HEK293 (cell line): Measurements from ENCODE around the gene SPECC1.

Experiments used
- CTCF ChIA-PET: fragments of 350-600 bp; formaldehyde crosslinking; extraction: SDS; loops from one replicate; lab custom pipeline; 2021; ENCODE audit warnings: antibody characterized with exemption; lab: Yijun Ruan, JAX
- POLR2A ChIA-PET: fragments of 300-600 bp; formaldehyde crosslinking; extraction: SDS; loops from one replicate; lab custom pipeline; 2020; ENCODE audit warnings: antibody characterized with exemption, inconsistent platforms; lab: Yijun Ruan, JAX
- H3K27ac ChIP-seq: fragments of 200-500 bp; sonication (Bioruptor generic); 2 replicates; pipeline ENCODE4 v1.5.1; 2014; ENCODE audit warnings: low read depth, low read length, control low read depth, inconsistent platforms; ENCODE audit errors: extremely low read depth
- H3K36me3 ChIP-seq, 2 experiments: fragments of 200-500 bp in 1 of 2; sonication (Bioruptor generic) in 1 of 2; 1 replicate in 1 of 2; 2 replicates in 1 of 2; pipeline ENCODE4 v1.5.1; 2014 to 2017; ENCODE audit warnings: inconsistent platforms in 2 of 2, low read length in 2 of 2; ENCODE audit not compliant: control insufficient read depth in 2 of 2, insufficient read depth in 1 of 2
- H3K4me1 ChIP-seq: fragments of 200-500 bp; sonication (Bioruptor generic); 2 replicates; pipeline ENCODE4 v1.5.1; 2014; ENCODE audit warnings: mild to moderate bottlenecking, low read length, inconsistent platforms; ENCODE audit not compliant: control insufficient read depth, insufficient read depth
- H3K4me3 ChIP-seq: 2 replicates; pipeline ENCODE4 v1.5.1; 2011; ENCODE audit warnings: low read depth, mild to moderate bottlenecking, control low read depth, low read length, moderate library complexity
- H3K9me3 ChIP-seq: fragments of 200-500 bp; sonication (Bioruptor generic); 2 replicates; pipeline ENCODE4 v1.5.1; 2014; ENCODE audit warnings: low read depth, low read length, inconsistent platforms; ENCODE audit not compliant: control insufficient read depth, insufficient read depth
- BCL11A ChIP-seq: fragments of 450-650 bp; formaldehyde crosslinking; IDR thresholded peaks from 2 replicates; pipeline ENCODE4 v1.5.1; 2016; ENCODE audit warnings: low read depth, missing biosample characterization, missing genetic modification characterization
- MEIS1 ChIP-seq: sonication (generic); formaldehyde crosslinking; IDR thresholded peaks from 2 replicates; pipeline ENCODE4 v1.8.1; 2022; ENCODE audit warnings: missing genetic modification reagents, mild to moderate bottlenecking, borderline replicate concordance
- OSR2 ChIP-seq: fragments of 450-650 bp; formaldehyde crosslinking; IDR thresholded peaks from 2 replicates; pipeline ENCODE4 v1.5.1; 2016; ENCODE audit warnings: missing biosample characterization, missing genetic modification characterization
- OVOL3 ChIP-seq: fragments of 450-650 bp; formaldehyde crosslinking; IDR thresholded peaks from 2 replicates; pipeline ENCODE4 v1.5.1; 2016; ENCODE audit warnings: missing biosample characterization, missing genetic modification characterization
- WT1 ChIP-seq: fragments of 450-650 bp; formaldehyde crosslinking; IDR thresholded peaks from 2 replicates; pipeline ENCODE4 v1.5.1; 2016; ENCODE audit warnings: missing biosample characterization, missing genetic modification characterization
- ZBTB20 ChIP-seq: fragments of 450-650 bp; formaldehyde crosslinking; IDR thresholded peaks from 2 replicates; pipeline ENCODE4 v1.5.1; 2016; ENCODE audit warnings: missing biosample characterization, missing genetic modification characterization
- ZBTB7A ChIP-seq: fragments of 450-650 bp; formaldehyde crosslinking; IDR thresholded peaks from 2 replicates; pipeline ENCODE4 v1.5.1; 2016; ENCODE audit warnings: low read depth, missing biosample characterization, missing genetic modification characterization
- ZFP37 ChIP-seq: fragments of 450-650 bp; formaldehyde crosslinking; IDR thresholded peaks from 2 replicates; pipeline ENCODE4 v1.5.1; 2016; ENCODE audit warnings: missing biosample characterization, missing genetic modification characterization
- ZNF140 ChIP-seq: fragments of 450-650 bp; formaldehyde crosslinking; IDR thresholded peaks from 2 replicates; pipeline ENCODE4 v1.5.1; 2016; ENCODE audit warnings: missing biosample characterization, missing genetic modification characterization
- ZNF16 ChIP-seq: fragments of 450-650 bp; formaldehyde crosslinking; IDR thresholded peaks from 2 replicates; pipeline ENCODE4 v1.5.1; 2016; ENCODE audit warnings: low read depth, missing biosample characterization, missing genetic modification characterization
- ZNF202 ChIP-seq: fragments of 450-650 bp; formaldehyde crosslinking; IDR thresholded peaks from 2 replicates; pipeline ENCODE4 v1.5.1; 2016; ENCODE audit warnings: missing biosample characterization, missing genetic modification characterization, borderline replicate concordance
- ZNF266 ChIP-seq: fragments of 450-650 bp; formaldehyde crosslinking; IDR thresholded peaks from 2 replicates; pipeline ENCODE4 v1.5.1; 2016; ENCODE audit warnings: missing biosample characterization, missing genetic modification characterization, low read depth
- ZNF433 ChIP-seq: fragments of 450-650 bp; formaldehyde crosslinking; IDR thresholded peaks from 2 replicates; pipeline ENCODE4 v1.5.1; 2016; ENCODE audit warnings: missing biosample characterization, missing genetic modification characterization, low read depth
- ZNF621 ChIP-seq: fragments of 450-650 bp; formaldehyde crosslinking; IDR thresholded peaks from 2 replicates; pipeline ENCODE4 v1.5.1; 2017; ENCODE audit warnings: missing biosample characterization, missing genetic modification characterization
- ZNF776 ChIP-seq: fragments of 450-650 bp; formaldehyde crosslinking; IDR thresholded peaks from 2 replicates; pipeline ENCODE4 v1.5.0; 2017; ENCODE audit warnings: missing biosample characterization, missing genetic modification characterization, borderline replicate concordance
- ZNF785 ChIP-seq: fragments of 450-650 bp; formaldehyde crosslinking; IDR thresholded peaks from 2 replicates; pipeline ENCODE4 v1.5.1; 2016; ENCODE audit warnings: missing biosample characterization, missing genetic modification characterization
- TF ChIP-seq, protein P1 (sequence below): fragments of 450-650 bp; IDR thresholded peaks from 2 replicates; pipeline ENCODE4 v1.5.1; 2018; ENCODE audit warnings: missing biosample characterization, missing genetic modification characterization
- TF ChIP-seq, protein P2 (sequence below): fragments of 450-650 bp; formaldehyde crosslinking; IDR thresholded peaks from 2 replicates; pipeline ENCODE4 v1.5.1; 2016; ENCODE audit warnings: missing biosample characterization, missing genetic modification characterization
- TF ChIP-seq, protein P3 (sequence below): fragments of 450-650 bp; formaldehyde crosslinking; IDR thresholded peaks from 2 replicates; pipeline ENCODE4 v1.5.1; 2016; ENCODE audit warnings: missing biosample characterization, missing genetic modification characterization
- TF ChIP-seq, protein P4 (sequence below): fragments of 450-650 bp; formaldehyde crosslinking; conservative IDR thresholded peaks from 2 replicates; pipeline ENCODE4 v1.5.1; 2016; ENCODE audit warnings: low read depth, missing biosample characterization, missing genetic modification characterization
- TF ChIP-seq, protein P5 (sequence below): fragments of 450-650 bp; formaldehyde crosslinking; IDR thresholded peaks from 2 replicates; pipeline ENCODE4 v1.5.1; 2016; ENCODE audit warnings: missing biosample characterization, missing genetic modification characterization
- TF ChIP-seq, protein P6 (sequence below): fragments of 450-650 bp; formaldehyde crosslinking; optimal IDR thresholded peaks from 2 replicates; pipeline ENCODE3; 2016; ENCODE audit warnings: missing biosample characterization, mild to moderate bottlenecking, missing genetic modification characterization

Gene SPECC1

DNA sequence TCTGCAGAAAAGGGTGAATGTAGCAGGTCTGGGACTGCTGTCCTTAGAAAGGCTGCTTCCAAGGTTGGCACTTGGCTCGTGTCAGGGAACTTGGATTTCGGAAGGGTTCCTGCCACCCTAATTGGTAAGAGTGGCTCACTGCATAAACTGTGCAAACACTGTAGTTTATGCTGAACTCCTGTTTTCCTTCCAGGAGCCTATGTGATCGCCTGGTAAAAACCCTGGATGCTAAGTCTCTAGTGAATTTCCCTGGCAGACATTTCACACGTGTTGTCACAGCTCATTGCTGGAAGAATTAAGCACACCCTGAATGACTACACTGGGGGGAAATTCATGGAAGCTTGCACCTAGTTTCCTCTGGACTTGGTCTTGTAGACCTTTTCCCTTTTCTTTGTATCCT is 140.1 kb downstream of the SPECC1 start:
- H3K27ac ChIP-seq: no peak overlapping the region
- H3K36me3 ChIP-seq: no peaks in the 10 kb centered on the region; a peak in 1 of 3 replicates
- no peaks in the 10 kb centered on the region for H3K9me3 ChIP-seq
- ChIA-PET CTCF (interaction anchor here (0.6 to 1.4 kb wide), 2 partner anchors 27 to 33 kb away, joined by 3 to 5 read pairs; no protein-coding TSS in a partner anchor), POLR2A (interaction anchor here (0.6 kb wide), 1 partner anchor 378 kb away, joined by 7 read pairs; no protein-coding TSS in a partner anchor)
- TF ChIP-seq, protein P1, sequence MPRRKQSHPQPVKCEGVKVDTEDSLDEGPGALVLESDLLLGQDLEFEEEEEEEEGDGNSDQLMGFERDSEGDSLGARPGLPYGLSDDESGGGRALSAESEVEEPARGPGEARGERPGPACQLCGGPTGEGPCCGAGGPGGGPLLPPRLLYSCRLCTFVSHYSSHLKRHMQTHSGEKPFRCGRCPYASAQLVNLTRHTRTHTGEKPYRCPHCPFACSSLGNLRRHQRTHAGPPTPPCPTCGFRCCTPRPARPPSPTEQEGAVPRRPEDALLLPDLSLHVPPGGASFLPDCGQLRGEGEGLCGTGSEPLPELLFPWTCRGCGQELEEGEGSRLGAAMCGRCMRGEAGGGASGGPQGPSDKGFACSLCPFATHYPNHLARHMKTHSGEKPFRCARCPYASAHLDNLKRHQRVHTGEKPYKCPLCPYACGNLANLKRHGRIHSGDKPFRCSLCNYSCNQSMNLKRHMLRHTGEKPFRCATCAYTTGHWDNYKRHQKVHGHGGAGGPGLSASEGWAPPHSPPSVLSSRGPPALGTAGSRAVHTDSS (tag by site-specific recombination): no peak
- TF ChIP-seq ZNF202 (tag by site-specific recombination) (no peak), ZBTB7A (tag by site-specific recombination) (no peak), BCL11A (no peak), OSR2 (tag by site-specific recombination) (no peak), ZNF140 (tag by site-specific recombination) (no peak), ZNF785 (no peak), MEIS1 (CRISPR knock-in tag) (no peak)
- TF ChIP-seq, protein P2, sequence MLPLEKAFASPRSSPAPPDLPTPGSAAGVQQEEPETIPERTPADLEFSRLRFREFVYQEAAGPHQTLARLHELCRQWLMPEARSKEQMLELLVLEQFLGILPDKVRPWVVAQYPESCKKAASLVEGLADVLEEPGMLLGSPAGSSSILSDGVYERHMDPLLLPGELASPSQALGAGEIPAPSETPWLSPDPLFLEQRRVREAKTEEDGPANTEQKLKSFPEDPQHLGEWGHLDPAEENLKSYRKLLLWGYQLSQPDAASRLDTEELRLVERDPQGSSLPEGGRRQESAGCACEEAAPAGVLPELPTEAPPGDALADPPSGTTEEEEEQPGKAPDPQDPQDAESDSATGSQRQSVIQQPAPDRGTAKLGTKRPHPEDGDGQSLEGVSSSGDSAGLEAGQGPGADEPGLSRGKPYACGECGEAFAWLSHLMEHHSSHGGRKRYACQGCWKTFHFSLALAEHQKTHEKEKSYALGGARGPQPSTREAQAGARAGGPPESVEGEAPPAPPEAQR (tag by site-specific recombination): no peak
- TF ChIP-seq, protein P3, sequence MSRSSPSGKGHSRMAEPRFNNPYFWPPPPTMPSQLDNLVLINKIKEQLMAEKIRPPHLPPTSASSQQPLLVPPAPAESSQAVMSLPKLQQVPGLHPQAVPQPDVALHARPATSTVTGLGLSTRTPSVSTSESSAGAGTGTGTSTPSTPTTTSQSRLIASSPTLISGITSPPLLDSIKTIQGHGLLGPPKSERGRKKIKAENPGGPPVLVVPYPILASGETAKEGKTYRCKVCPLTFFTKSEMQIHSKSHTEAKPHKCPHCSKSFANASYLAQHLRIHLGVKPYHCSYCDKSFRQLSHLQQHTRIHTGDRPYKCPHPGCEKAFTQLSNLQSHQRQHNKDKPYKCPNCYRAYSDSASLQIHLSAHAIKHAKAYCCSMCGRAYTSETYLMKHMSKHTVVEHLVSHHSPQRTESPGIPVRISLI (tag by site-specific recombination): no peak
- no peaks in the 10 kb centered on the region for H3K4me1 ChIP-seq
- no peak overlapping the region for H3K4me3 ChIP-seq

DNA sequence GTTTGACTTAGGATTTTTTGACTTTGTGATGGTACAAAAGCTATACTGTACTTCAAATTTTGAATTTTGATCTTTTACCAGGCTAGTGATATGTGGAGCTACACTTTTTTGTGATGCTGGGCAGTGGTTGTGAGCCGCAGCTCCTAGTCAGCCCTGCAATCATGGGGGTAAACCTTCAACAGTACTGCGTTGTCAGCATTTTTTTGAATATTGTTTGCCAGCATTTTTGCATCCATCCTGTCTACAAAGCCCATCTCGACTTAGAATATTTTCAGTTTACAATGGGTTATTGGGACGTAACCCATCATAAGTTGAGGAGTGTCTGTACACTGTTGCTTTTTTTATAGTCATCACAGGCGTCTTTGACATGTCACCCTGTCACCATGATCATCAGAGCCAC is 142.0 kb downstream of the SPECC1 start:
- ChIA-PET CTCF (interaction anchor here (1.2 kb wide), 1 partner anchor 35 kb away, joined by 3 read pairs; no protein-coding TSS in a partner anchor), POLR2A (no interaction called here)
- no peaks in the 10 kb centered on the region for H3K4me1 ChIP-seq
- H3K4me3 ChIP-seq: no peak overlapping the region
- TF ChIP-seq ZNF433 (no peak), ZBTB20 (tag by site-specific recombination) (no peak), ZNF621 (tag by site-specific recombination) (no peak), ZNF776 (no peak), ZNF266 (tag by site-specific recombination) (no peak), WT1 (tag by site-specific recombination) (no peak), ZFP37 (no peak), OVOL3 (tag by site-specific recombination) (no peak), ZNF16 (tag by site-specific recombination) (no peak)
- TF ChIP-seq, protein P4, sequence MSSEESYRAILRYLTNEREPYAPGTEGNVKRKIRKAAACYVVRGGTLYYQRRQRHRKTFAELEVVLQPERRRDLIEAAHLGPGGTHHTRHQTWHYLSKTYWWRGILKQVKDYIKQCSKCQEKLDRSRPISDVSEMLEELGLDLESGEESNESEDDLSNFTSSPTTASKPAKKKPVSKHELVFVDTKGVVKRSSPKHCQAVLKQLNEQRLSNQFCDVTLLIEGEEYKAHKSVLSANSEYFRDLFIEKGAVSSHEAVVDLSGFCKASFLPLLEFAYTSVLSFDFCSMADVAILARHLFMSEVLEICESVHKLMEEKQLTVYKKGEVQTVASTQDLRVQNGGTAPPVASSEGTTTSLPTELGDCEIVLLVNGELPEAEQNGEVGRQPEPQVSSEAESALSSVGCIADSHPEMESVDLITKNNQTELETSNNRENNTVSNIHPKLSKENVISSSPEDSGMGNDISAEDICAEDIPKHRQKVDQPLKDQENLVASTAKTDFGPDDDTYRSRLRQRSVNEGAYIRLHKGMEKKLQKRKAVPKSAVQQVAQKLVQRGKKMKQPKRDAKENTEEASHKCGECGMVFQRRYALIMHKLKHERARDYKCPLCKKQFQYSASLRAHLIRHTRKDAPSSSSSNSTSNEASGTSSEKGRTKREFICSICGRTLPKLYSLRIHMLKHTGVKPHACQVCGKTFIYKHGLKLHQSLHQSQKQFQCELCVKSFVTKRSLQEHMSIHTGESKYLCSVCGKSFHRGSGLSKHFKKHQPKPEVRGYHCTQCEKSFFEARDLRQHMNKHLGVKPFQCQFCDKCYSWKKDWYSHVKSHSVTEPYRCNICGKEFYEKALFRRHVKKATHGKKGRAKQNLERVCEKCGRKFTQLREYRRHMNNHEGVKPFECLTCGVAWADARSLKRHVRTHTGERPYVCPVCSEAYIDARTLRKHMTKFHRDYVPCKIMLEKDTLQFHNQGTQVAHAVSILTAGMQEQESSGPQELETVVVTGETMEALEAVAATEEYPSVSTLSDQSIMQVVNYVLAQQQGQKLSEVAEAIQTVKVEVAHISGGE: no peak
- TF ChIP-seq, protein P5, sequence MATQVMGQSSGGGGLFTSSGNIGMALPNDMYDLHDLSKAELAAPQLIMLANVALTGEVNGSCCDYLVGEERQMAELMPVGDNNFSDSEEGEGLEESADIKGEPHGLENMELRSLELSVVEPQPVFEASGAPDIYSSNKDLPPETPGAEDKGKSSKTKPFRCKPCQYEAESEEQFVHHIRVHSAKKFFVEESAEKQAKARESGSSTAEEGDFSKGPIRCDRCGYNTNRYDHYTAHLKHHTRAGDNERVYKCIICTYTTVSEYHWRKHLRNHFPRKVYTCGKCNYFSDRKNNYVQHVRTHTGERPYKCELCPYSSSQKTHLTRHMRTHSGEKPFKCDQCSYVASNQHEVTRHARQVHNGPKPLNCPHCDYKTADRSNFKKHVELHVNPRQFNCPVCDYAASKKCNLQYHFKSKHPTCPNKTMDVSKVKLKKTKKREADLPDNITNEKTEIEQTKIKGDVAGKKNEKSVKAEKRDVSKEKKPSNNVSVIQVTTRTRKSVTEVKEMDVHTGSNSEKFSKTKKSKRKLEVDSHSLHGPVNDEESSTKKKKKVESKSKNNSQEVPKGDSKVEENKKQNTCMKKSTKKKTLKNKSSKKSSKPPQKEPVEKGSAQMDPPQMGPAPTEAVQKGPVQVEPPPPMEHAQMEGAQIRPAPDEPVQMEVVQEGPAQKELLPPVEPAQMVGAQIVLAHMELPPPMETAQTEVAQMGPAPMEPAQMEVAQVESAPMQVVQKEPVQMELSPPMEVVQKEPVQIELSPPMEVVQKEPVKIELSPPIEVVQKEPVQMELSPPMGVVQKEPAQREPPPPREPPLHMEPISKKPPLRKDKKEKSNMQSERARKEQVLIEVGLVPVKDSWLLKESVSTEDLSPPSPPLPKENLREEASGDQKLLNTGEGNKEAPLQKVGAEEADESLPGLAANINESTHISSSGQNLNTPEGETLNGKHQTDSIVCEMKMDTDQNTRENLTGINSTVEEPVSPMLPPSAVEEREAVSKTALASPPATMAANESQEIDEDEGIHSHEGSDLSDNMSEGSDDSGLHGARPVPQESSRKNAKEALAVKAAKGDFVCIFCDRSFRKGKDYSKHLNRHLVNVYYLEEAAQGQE (tag by site-specific recombination): no peak
- TF ChIP-seq, protein P6, sequence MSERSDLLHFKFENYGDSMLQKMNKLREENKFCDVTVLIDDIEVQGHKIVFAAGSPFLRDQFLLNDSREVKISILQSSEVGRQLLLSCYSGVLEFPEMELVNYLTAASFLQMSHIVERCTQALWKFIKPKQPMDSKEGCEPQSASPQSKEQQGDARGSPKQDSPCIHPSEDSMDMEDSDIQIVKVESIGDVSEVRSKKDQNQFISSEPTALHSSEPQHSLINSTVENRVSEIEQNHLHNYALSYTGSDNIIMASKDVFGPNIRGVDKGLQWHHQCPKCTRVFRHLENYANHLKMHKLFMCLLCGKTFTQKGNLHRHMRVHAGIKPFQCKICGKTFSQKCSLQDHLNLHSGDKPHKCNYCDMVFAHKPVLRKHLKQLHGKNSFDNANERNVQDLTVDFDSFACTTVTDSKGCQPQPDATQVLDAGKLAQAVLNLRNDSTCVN (tag by site-specific recombination): no peak
- H3K27ac ChIP-seq: no peak overlapping the region
- H3K9me3 ChIP-seq: no peaks in the 10 kb centered on the region
- H3K36me3 ChIP-seq: no peaks in the 10 kb centered on the region; a peak in 1 of 3 replicates
